ENCODE results near the gene MIER1. TPM values are rescaled to one million over a fixed set of nuclear protein-coding genes. Genes with fewer than 3 reads are reported as not detected.

MIER1 gene
- total and polyA plus RNA-seq, 8 donors = 30.9 to 38.5 (median 34.8) TPM

DNA sequence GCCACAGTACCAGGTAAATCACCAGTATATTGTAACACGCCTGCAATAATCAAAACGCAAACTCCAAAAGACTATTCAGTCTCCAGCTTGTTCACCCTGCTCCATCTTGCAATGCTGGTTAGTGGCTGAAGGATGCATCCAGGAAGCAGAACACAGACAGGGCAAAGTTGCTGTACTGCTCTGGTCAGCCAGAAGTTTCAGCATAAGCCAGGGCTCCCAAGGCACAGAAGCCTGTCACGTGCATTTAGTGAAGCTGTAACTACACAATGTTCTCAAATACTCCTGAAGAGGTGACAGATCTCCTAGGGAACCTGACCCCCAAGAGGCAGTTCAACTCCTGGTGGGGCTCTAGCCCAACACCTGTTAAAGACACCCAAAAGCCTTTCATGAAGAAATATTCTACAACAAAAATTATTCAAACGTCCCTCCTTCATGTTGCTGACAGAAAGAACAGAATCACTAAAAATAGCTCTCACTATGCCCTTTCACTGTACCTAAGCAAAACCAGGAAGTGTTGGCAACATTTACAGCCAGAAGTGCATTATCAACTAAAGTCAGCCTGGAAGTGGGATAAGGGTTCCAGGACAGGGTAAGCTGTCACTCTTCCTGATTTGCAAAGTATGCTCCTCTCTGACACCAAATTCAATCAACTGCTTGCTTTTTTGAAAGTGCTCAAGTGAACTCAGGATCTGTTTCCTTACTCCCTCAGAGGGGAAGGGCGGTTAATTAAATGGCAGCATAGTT is 77.1 kb downstream of the MIER1 start:
- intact Hi-C loops (cut with DNase I) = loop anchor here in 1 of 2 donors (10.0 kb wide), 1 partner anchor 143 kb away; no protein-coding TSS in a partner anchor
- H3K4me1 ChIP-seq = no peaks in the 10 kb centered on the region
- H3K27ac ChIP-seq = no peak overlapping the region
- H3K36me3 ChIP-seq = peaks cover 0 to 9% of the 10 kb centered on the region in 2 donors
- ATAC-seq (peak; percentile 78), DNase-seq (no peak)
- H3K27me3 ChIP-seq = no peaks in the 10 kb centered on the region
- TF ChIP-seq, protein P1, sequence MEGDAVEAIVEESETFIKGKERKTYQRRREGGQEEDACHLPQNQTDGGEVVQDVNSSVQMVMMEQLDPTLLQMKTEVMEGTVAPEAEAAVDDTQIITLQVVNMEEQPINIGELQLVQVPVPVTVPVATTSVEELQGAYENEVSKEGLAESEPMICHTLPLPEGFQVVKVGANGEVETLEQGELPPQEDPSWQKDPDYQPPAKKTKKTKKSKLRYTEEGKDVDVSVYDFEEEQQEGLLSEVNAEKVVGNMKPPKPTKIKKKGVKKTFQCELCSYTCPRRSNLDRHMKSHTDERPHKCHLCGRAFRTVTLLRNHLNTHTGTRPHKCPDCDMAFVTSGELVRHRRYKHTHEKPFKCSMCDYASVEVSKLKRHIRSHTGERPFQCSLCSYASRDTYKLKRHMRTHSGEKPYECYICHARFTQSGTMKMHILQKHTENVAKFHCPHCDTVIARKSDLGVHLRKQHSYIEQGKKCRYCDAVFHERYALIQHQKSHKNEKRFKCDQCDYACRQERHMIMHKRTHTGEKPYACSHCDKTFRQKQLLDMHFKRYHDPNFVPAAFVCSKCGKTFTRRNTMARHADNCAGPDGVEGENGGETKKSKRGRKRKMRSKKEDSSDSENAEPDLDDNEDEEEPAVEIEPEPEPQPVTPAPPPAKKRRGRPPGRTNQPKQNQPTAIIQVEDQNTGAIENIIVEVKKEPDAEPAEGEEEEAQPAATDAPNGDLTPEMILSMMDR (IDR thresholded peaks at IDR 0.05) = no peak
- H3K4me3 ChIP-seq = no peak overlapping the region
- H3K9me3 ChIP-seq = no peaks in the 10 kb centered on the region

DNA sequence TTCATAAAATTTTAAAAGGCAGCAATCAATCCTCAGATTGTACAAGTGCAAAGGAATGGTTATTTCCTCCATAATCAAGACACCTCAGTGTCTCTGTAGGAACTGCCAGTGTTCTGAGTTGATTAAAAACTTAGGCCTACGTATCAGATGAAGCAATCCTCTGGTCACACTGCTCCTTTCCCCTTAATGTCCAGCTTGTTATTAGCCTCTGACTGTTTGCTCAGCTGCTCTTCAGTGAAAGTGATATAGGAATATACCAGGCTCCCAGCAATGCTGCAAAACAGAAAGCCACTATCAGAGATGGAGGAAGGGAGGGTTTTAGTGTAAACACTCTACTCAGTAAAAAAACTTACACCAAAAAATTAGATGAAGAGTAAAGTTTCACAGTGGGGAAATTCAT is 79.4 kb downstream of the MIER1 start:
- H3K4me3 ChIP-seq = no peak overlapping the region
- TF ChIP-seq, protein P1 (IDR thresholded peaks at IDR 0.05) = no peak
- no peak for ATAC-seq
- no peaks in the 10 kb centered on the region for H3K27me3 ChIP-seq
- no peak overlapping the region for H3K27ac ChIP-seq
- H3K9me3 ChIP-seq = no peaks in the 10 kb centered on the region
- H3K4me1 ChIP-seq = no peaks in the 10 kb centered on the region
- H3K36me3 ChIP-seq = peaks cover 0 to 15% of the 10 kb centered on the region in 2 donors
- intact Hi-C loops (cut with DNase I) = loop anchor here in 1 of 2 donors (10.0 kb wide), 1 partner anchor 141 kb away; no protein-coding TSS in a partner anchor
- DNase-seq = no peak

DNA sequence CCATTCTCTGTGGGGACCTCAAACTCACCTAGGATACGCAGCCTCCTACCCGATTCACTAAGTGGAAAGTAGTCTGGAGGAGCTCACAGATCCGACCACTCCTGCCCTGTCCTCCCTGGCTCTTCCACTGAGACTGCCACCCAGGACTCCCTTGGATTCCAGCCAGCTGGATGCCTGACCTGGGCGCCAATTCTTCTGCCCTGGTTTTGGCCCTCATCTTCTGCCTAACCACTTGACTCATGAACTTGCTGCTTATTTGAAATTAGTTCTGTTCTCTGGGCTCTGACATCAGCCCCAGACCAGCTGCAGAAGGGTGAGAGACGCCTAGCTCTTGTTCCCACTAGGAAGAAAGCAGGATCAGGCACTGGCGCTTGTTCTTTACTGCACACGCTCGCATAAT is 80.3 kb downstream of the MIER1 start:
- no peak overlapping the region for H3K27ac ChIP-seq
- ATAC-seq (no peak), DNase-seq (no peak)
- no peaks in the 10 kb centered on the region for H3K27me3 ChIP-seq
- no peak overlapping the region for H3K4me3 ChIP-seq
- H3K9me3 ChIP-seq = no peaks in the 10 kb centered on the region
- no peaks in the 10 kb centered on the region for H3K4me1 ChIP-seq
- H3K36me3 ChIP-seq = peaks cover 0 to 18% of the 10 kb centered on the region in 2 donors
- intact Hi-C loops (cut with DNase I) = loop anchor here in 1 of 2 donors (10.0 kb wide), 1 partner anchor 140 kb away; no protein-coding TSS in a partner anchor
- TF ChIP-seq, protein P1 (IDR thresholded peaks at IDR 0.05) = no peak

DNA sequence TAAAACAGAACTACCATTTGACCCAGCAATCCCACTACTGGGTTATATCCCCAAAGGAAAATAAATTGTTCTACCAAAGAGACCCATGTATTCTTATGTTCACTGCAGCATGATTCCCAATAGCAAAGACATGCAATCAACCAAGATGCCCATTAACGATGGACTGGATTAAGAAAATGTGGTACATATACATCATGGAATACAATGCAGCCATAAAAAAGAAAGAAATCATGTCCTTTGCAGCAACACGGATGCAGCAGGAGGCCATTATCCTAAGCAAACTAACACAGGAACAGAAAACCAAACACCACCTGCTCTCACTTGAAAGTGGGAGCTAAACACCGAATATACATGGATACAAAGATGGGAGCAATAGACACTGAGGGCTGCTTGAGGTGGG is 85.0 kb downstream of the MIER1 start:
- Histone ChIP-seq H3K27ac (no peak overlapping the region), H3K27me3 (no peaks in the 10 kb centered on the region), H3K4me1 (no peaks in the 10 kb centered on the region), H3K36me3 (peaks cover 0 to 15% of the 10 kb centered on the region in 2 donors), H3K9me3 (no peaks in the 10 kb centered on the region), H3K4me3 (no peak overlapping the region)
- ATAC-seq (no peak), DNase-seq (no peak)
- TF ChIP-seq, protein P1 (IDR thresholded peaks at IDR 0.05) = no peak
- intact Hi-C loops (cut with DNase I) = loop anchor here in 1 of 2 donors (10.0 kb wide), 1 partner anchor 135 kb away; no protein-coding TSS in a partner anchor

DNA sequence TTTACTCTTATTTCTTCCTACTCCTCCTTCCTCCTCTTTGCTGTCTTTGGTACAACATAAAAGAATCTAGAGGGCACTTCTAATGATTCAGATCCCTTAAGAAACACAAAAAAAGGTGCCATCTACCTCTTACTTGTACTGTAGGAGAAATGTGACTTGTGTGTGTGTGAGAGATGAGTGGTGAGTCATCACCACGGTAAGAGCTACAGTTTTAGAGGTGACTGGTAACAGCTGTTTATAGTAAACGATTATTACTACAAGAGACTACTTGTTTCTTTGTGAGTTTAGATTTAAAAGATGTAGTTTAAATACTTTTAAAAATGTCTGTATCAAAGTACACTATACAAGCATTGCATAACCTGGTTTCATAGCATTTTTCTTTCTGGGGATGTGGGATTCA is 88.8 kb downstream of the MIER1 start:
- DNase-seq = no peak
- Histone ChIP-seq H3K4me3 (no peak overlapping the region), H3K27me3 (no peaks in the 10 kb centered on the region), H3K27ac (no peak overlapping the region), H3K4me1 (no peaks in the 10 kb centered on the region), H3K9me3 (no peaks in the 10 kb centered on the region), H3K36me3 (peaks cover 0 to 9% of the 10 kb centered on the region in 2 donors)
- TF ChIP-seq, protein P1 (IDR thresholded peaks at IDR 0.05) = no peak
- intact Hi-C loops (cut with DNase I) = no loop called here
- peak; percentile 72 for ATAC-seq
